CD4-positive, alpha-beta T cell treated with Interleukin-17A for 4 hours (primary cell): ENCODE data around the gene RIMBP3B.
"Not testable (repeated sequence)": the region's sequence is repeated elsewhere in the genome, so short reads cannot be mapped to it uniquely, and the experiment has no call there.

ENCODE experiments used
- DNase-seq: peaks from one replicate; pipeline ENCODE4 v3.0.0-alpha.2; 2020; ENCODE audit warnings: mixed read lengths

RIMBP3B gene

GRCh38 chr22:21418974-21419638, 35.6 kb downstream of the RIMBP3B start:
- DNase-seq = not testable (repeated sequence)

- not testable (repeated sequence) for DNase-seq
These were observed 36.7 kb downstream of the RIMBP3B start for GRCh38 chr22:21420180-21420763.

- DNase-seq = not testable (repeated sequence)
These were observed 40.6 kb downstream of the RIMBP3B start for GRCh38 chr22:21424084-21424709.

GRCh38 chr22:21434378-21435233, 51.1 kb downstream of the RIMBP3B start:
- not testable (repeated sequence) for DNase-seq

- not testable (repeated sequence) for DNase-seq
These were observed 52.7 kb downstream of the RIMBP3B start for GRCh38 chr22:21435998-21436810.

GRCh38 chr22:21438013-21438412, 54.5 kb downstream of the RIMBP3B start:
- DNase-seq = not testable (repeated sequence)
